GM20000 (cell line): ENCODE measurements around the gene TRIM36.

Experiments
- DNase-seq: peaks from one replicate; pipeline ENCODE4 v3.0.0; 2012; ENCODE audit warnings: low spot score
- CTCF ChIP-seq: IDR thresholded peaks from 2 replicates; pipeline ENCODE4 v1.5.1; 2012; ENCODE audit warnings: mild to moderate bottlenecking, control low read depth; ENCODE audit errors: extremely low read depth, missing control alignments

Gene TRIM36

GRCh38 chr5:115192098-115192497 is 22.4 kb upstream of the TRIM36 start:
- DNase-seq: no peak
- TF ChIP-seq CTCF: no peak

DNA sequence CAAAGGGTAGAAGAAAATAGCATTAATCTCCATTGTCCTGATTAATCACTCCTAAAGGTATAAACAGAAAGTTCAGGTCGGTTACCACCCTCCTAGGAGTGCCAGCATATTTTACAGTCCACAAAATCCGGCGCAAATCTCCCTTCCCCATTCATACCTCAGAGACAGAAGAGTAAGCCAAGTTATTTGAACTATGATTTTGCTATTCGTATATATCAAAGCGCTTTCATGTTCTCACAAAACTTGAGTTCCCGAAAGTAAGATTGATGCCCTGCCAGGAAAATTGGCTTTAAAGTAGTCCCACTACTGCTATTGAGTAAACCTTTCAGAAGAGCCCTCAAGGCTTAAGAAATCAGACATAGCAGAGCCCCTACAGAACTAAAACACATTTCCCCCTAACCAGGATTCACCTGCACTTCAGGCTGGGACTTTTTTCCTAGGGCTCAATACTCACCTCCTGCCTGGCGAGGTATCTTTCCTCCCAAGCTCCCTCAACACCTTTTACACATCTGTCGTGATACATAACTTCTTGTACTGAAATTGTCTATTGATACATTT is 21.8 kb upstream of the TRIM36 start:
- no peak for DNase-seq
- no peak for TF ChIP-seq CTCF

DNA sequence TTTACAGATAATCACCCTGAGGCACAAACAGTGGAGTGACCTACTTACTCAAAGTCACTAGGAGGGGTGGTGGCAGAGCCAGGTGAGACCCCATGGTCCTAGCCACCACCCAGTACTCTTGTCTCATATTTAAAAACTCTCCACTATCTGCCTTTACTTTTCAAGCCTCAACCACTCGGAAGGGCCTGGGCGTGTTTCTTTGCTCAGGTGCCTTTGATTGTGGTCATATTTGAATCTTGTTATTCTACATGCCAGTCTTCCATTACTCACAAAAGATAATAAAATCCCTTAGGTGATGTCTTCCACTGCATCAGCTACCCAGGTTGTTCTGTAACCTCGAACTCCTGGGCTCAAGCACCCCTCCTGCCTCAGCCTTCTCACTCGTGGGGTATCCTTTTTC is 20.7 kb upstream of the TRIM36 start:
- no peak for TF ChIP-seq CTCF
- no peak for DNase-seq

- no peak for DNase-seq
- TF ChIP-seq CTCF: no peak
Measured at GRCh38 chr5:115189866-115190265, 20.2 kb upstream of the TRIM36 start.

GRCh38 chr5:115186794-115187193 is 17.1 kb upstream of the TRIM36 start:
- DNase-seq: no peak

DNA sequence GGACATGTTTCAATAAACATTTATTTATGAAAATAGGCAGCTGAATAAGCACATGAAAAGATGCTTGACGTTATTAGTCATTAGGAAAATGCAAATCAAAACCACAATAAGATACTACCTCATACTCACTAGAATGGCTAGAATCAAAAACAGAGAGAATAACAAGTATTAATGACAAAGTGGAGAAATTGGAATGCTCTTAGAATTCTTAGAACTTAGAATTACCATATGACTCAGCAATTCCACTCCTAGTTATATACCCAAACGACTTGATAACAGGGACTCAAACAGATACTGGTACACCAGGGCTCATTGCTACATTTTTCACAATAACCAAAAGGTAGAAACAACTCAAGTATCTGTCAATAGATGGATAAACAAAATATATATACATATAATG is 15.1 kb upstream of the TRIM36 start:
- no peak for TF ChIP-seq CTCF
- DNase-seq: no peak

More at GRCh38 chr5:115186794-115187193, 17.1 kb upstream of the TRIM36 start:
- no peak for TF ChIP-seq CTCF

- TF ChIP-seq CTCF: no peak
- no peak for DNase-seq
Measured at GRCh38 chr5:115181757-115182156, 12.0 kb upstream of the TRIM36 start.
